B cell (primary cell): ENCODE data around the gene VSTM2B. TPM values are rescaled to one million over a fixed set of nuclear protein-coding genes. Genes with fewer than 3 reads are reported as not detected.

ENCODE experiments used
- ATAC-seq: fragments of 200-7000 bp; cut with Tn5 transposase; one replicate; pipeline ENCODE4 v1.10.0; 2021; ENCODE audit warnings: low read depth, mild to moderate bottlenecking, moderate number of reproducible peaks, moderate library complexity
- CTCF ChIA-PET: fragments of 350-600 bp; sonication (Branson Sonifier 250); formaldehyde crosslinking; loops from one replicate; lab custom pipeline; 2021; ENCODE audit warnings: antibody characterized with exemption, inconsistent platforms; lab: Charles Lee
- POLR2A ChIA-PET: fragments of 350-600 bp; sonication (Branson Sonifier 250); formaldehyde crosslinking; loops from one replicate; lab custom pipeline; 2021; ENCODE audit warnings: antibody characterized with exemption; lab: Charles Lee
- DNase-seq: peaks from one replicate; pipeline ENCODE4 v3.0.0; 2013
- H2AFZ ChIP-seq: 2 replicates; pipeline ENCODE4 v1.6.1; 2012; ENCODE audit warnings: mild to moderate bottlenecking, low read depth, low read length; ENCODE audit not compliant: insufficient read depth, poor library complexity, severe bottlenecking
- H3K27ac ChIP-seq, 2 donors: 1 replicate in 1 of 2; 2 replicates in 1 of 2; pipeline ENCODE4 v1.5.1; 2012 to 2013; ENCODE audit warnings: low read length in 2 of 2, mild to moderate bottlenecking in 2 of 2, moderate library complexity in 1 of 2
- H3K27me3 ChIP-seq, 4 experiments: fragments of 200-600 bp in 1 of 4; sonication (generic) in 1 of 4; replicated peaks in 1 of 4; 1 replicate in 2 of 4; 2 replicates in 2 of 4; pipeline versions ENCODE4 v1.6.1 to v1.7.0; 2013 to 2016; ENCODE audit warnings: low read length in 3 of 4, mild to moderate bottlenecking in 2 of 4, mixed read lengths in 1 of 4, moderate library complexity in 1 of 4; ENCODE audit not compliant: insufficient read depth in 4 of 4, control insufficient read depth in 3 of 4; ENCODE audit errors: control extremely low read depth in 1 of 4
- H3K36me3 ChIP-seq, 2 experiments: replicated peaks in 1 of 2; 1 replicate in 1 of 2; 2 replicates in 1 of 2; pipeline versions ENCODE4 v1.6.1 to v1.7.1; 2013; ENCODE audit warnings: low read length in 1 of 2; ENCODE audit not compliant: insufficient read depth in 2 of 2, control insufficient read depth in 1 of 2; ENCODE audit errors: control extremely low read depth in 1 of 2, extremely low read depth in 1 of 2
- H3K4me1 ChIP-seq, 2 donors: fragments of 200-600 bp in 1 of 2; sonication (generic) in 1 of 2; 1 replicate in 1 of 2; 2 replicates in 1 of 2; pipeline versions ENCODE4 v1.5.1 to v1.6.1; 2013 to 2017; ENCODE audit warnings: low read length in 2 of 2; ENCODE audit not compliant: control insufficient read depth in 2 of 2, insufficient read depth in 2 of 2
- H3K4me2 ChIP-seq: replicated peaks from 2 replicates; pipeline ENCODE3; 2012; ENCODE audit warnings: mild to moderate bottlenecking, low read depth, low read length; ENCODE audit not compliant: poor library complexity, severe bottlenecking
- H3K4me3 ChIP-seq, 5 experiments: fragments of 200-600 bp in 1 of 5; sonication (generic) in 1 of 5; 1 replicate in 3 of 5; 2 replicates in 2 of 5; pipeline versions ENCODE4 v1.5.1 to v1.7.0; 2011 to 2016; ENCODE audit warnings: low read length in 4 of 5, mild to moderate bottlenecking in 4 of 5, low read depth in 2 of 5, control low read depth in 1 of 5, moderate library complexity in 1 of 5; ENCODE audit not compliant: insufficient read depth in 1 of 5; ENCODE audit errors: control extremely low read depth in 1 of 5, extremely low read depth in 1 of 5
- H3K79me2 ChIP-seq: fragments of 200-600 bp; sonication (generic); one replicate; pipeline ENCODE4 v1.6.0; 2016; ENCODE audit warnings: low read length; ENCODE audit not compliant: control insufficient read depth, insufficient read depth
- H3K9ac ChIP-seq: fragments of 200-600 bp; sonication (generic); 2 replicates; pipeline ENCODE4 v1.6.1; 2017; ENCODE audit warnings: mild to moderate bottlenecking, low read length, moderate library complexity
- H3K9me3 ChIP-seq, 3 donors: one replicate each; pipeline versions ENCODE4 v1.6.1 to v1.7.1; 2013; ENCODE audit warnings: low read length in 2 of 3; ENCODE audit not compliant: control insufficient read depth in 2 of 3, insufficient read depth in 1 of 3; ENCODE audit errors: control extremely low read depth in 1 of 3
- H4K20me1 ChIP-seq: 2 replicates; pipeline ENCODE4 v1.6.0; 2012; ENCODE audit warnings: mild to moderate bottlenecking, low read length; ENCODE audit not compliant: insufficient read depth, control insufficient read depth, poor library complexity, severe bottlenecking
- H3K27ac Mint-ChIP-seq: one replicate; pipeline ENCODE4 v1.8.0; 2021; ENCODE audit warnings: mixed read lengths
- H3K27me3 Mint-ChIP-seq: one replicate; pipeline ENCODE4 v1.8.0; 2021; ENCODE audit warnings: mixed read lengths
- H3K4me1 Mint-ChIP-seq: one replicate; pipeline ENCODE4 v1.8.0; 2021; ENCODE audit warnings: mixed read lengths
- H3K4me3 Mint-ChIP-seq: one replicate; pipeline ENCODE4 v1.8.0; 2021; ENCODE audit warnings: mixed read lengths
- H3K9me3 Mint-ChIP-seq: one replicate; pipeline ENCODE4 v1.8.0; 2022; ENCODE audit warnings: mixed read lengths; ENCODE audit not compliant: insufficient read depth
- EZH2 ChIP-seq: IDR thresholded peaks from 2 replicates; pipeline ENCODE4 v1.6.1; 2012; ENCODE audit warnings: borderline replicate concordance, low read depth, mild to moderate bottlenecking, moderate library complexity, low read length; ENCODE audit not compliant: insufficient read depth, poor library complexity, severe bottlenecking
- WGBS: methylation state at CpG from one replicate; pipeline ENCODE4 v1.1.5; 2013; ENCODE audit warnings: missing lambda C conversion rate; ENCODE audit not compliant: insufficient coverage; 5-methylcytosine and 5-hydroxymethylcytosine counted together
- intact Hi-C: fragments of 100-400 bp; cut with micrococcal nuclease; formaldehyde crosslinking; loops from one replicate; pipeline ENCODE4 v1.10.0; 2022
- polyA plus RNA-seq: library from polyadenylated mRNA; depleted of rRNA; stranded (reverse); fragments of >200 nt; gene quantifications from 2 replicates; pipeline ENCODE4 v1.2.3, GENCODE V29; 2012
- total RNA-seq, 2 donors: library from RNA; stranded (reverse); fragments of 120-200 nt in 1 of 2; gene quantifications; 1 replicate in 1 of 2; 2 replicates in 1 of 2; pipeline versions ENCODE4 v1.2.3 to v1.2.4, GENCODE V29; 2013 to 2022
- TF ChIP-seq, protein P1 (sequence below): fragments of 200-600 bp; IDR thresholded peaks from one replicate; pipeline ENCODE4 v1.8.0; 2022; ENCODE audit warnings: antibody characterized with exemption, mild to moderate bottlenecking

The VSTM2B gene
- total and polyA plus RNA-seq, 2 donors (not counting 1 experiment from before 2014, with no cell fraction given) = not detected

DNA sequence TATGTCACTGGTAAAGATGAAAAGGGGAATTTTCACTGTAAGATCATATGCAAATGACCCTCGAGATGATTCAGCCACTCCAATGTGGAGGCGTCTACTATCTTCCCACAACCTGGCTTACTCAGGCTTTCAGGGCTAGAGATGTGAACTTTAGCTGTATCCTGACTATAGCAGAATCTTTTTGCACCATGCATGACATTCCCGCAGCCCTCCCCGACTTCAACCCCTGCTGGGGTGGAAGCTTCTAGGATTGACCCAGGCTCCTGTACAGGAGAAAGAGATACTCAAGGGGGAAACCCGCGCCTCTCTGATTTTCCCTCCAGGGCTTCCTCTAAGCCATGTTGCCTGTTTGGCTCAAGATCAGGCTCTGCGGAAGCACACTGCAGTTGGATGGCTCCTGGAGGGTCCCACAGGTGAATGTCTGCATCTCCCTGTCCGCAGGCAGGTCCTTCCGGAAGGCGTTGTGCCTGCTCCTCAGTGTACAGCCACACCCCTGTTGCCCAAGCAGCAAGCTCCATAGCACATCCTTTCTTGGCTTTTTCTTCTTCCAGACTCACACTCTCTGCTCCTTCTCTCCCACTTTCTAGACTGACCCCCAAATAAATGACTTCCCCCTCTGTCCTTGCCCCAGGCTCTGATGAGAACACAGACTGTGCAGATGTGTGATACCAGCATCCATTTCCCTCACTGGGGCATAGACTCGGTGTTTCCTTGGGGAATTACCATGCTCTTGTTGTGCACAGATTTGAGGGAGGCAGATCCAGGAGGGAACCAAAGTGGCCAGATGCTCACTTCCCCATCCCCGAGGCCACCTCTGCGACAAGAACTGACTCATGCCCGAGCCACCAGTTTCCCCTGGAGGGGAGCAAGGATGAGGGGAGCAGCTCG is 51.2 kb downstream of the VSTM2B start:
- intact Hi-C loops = no loop called here
- no peaks in the 10 kb centered on the region for H3K9me3 Mint-ChIP-seq
- Histone ChIP-seq H3K4me1 (no peaks in the 10 kb centered on the region), H3K4me3 (no peak overlapping the region), H3K36me3 (no peaks in the 10 kb centered on the region), H3K27ac (no peak overlapping the region), H3K27me3 (peaks cover 0 to 13% (median 0%) of the 10 kb centered on the region in 4 experiments), H2AFZ (no peak overlapping the region), H3K9ac (no peak overlapping the region), H3K9me3 (peaks cover 0 to 4% (median 0%) of the 10 kb centered on the region in 3 donors), H3K4me2 (no peak overlapping the region), H4K20me1 (no peaks in the 10 kb centered on the region), H3K79me2 (no peaks in the 10 kb centered on the region)
- peaks cover 60% of the 10 kb centered on the region for H3K27me3 Mint-ChIP-seq
- no peak overlapping the region for H3K27ac Mint-ChIP-seq
- H3K4me1 Mint-ChIP-seq = peaks cover 5% of the 10 kb centered on the region
- no peak for TF ChIP-seq EZH2
- TF ChIP-seq, protein P1, sequence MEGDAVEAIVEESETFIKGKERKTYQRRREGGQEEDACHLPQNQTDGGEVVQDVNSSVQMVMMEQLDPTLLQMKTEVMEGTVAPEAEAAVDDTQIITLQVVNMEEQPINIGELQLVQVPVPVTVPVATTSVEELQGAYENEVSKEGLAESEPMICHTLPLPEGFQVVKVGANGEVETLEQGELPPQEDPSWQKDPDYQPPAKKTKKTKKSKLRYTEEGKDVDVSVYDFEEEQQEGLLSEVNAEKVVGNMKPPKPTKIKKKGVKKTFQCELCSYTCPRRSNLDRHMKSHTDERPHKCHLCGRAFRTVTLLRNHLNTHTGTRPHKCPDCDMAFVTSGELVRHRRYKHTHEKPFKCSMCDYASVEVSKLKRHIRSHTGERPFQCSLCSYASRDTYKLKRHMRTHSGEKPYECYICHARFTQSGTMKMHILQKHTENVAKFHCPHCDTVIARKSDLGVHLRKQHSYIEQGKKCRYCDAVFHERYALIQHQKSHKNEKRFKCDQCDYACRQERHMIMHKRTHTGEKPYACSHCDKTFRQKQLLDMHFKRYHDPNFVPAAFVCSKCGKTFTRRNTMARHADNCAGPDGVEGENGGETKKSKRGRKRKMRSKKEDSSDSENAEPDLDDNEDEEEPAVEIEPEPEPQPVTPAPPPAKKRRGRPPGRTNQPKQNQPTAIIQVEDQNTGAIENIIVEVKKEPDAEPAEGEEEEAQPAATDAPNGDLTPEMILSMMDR = no peak
- no peak overlapping the region for H3K4me3 Mint-ChIP-seq
- WGBS = 53% methylated on average over 12 of the region's 15 CpGs
- no peak for DNase-seq
- ChIA-PET CTCF (interaction anchor here (0.5 kb wide), 1 partner anchor 596 kb away, joined by 3 read pairs; no protein-coding TSS in a partner anchor), POLR2A (no interaction called here)
- ATAC-seq = no peak

DNA sequence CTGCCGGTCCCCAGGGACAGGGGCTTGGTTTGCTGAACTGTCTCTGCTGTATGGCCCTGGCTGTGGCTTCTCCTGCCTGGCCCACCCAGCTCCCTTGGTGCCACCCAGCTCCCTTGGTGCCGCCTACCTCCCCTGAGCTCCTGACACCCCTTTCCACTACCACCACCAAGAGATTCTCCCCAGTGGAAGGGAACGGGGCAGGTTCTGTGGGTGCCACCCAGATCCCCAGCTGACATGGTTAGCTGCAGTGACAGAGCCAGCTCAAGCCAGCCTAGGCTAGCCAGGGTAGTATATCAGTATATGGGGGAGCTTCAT is 51.8 kb downstream of the VSTM2B start:
- Histone ChIP-seq H3K79me2 (no peaks in the 10 kb centered on the region), H3K36me3 (no peaks in the 10 kb centered on the region), H2AFZ (no peak overlapping the region), H3K9me3 (peaks cover 0 to 4% (median 0%) of the 10 kb centered on the region in 3 donors), H3K4me2 (no peak overlapping the region), H3K4me3 (no peak overlapping the region), H3K4me1 (no peaks in the 10 kb centered on the region), H3K27me3 (peaks cover 0 to 13% (median 0%) of the 10 kb centered on the region in 4 experiments), H4K20me1 (no peaks in the 10 kb centered on the region), H3K9ac (no peak overlapping the region), H3K27ac (no peak overlapping the region)
- WGBS = 60% methylated on average over 3 of the region's 3 CpGs
- intact Hi-C loops = no loop called here
- Mint-ChIP-seq H3K4me1 (peaks cover 5% of the 10 kb centered on the region), H3K27ac (no peak overlapping the region), H3K4me3 (no peak overlapping the region), H3K27me3 (peaks cover 61% of the 10 kb centered on the region), H3K9me3 (no peaks in the 10 kb centered on the region)
- TF ChIP-seq, protein P1 = no peak
- TF ChIP-seq EZH2 = no peak
- DNase-seq (no peak), ATAC-seq (no peak)
- ChIA-PET CTCF (interaction anchor here (0.5 kb wide), 1 partner anchor 597 kb away, joined by 3 read pairs; no protein-coding TSS in a partner anchor), POLR2A (no interaction called here)
